HG03060 (cell line): ENCODE measurements around the gene IQCC.

Experiments
- ATAC-seq: cut with Tn5 transposase; IDR thresholded peaks from one replicate; pipeline ENCODE4 v1.9.1; 2021; ENCODE audit warnings: low read depth, moderate number of reproducible peaks; ENCODE audit not compliant: unreplicated experiment

IQCC gene

DNA sequence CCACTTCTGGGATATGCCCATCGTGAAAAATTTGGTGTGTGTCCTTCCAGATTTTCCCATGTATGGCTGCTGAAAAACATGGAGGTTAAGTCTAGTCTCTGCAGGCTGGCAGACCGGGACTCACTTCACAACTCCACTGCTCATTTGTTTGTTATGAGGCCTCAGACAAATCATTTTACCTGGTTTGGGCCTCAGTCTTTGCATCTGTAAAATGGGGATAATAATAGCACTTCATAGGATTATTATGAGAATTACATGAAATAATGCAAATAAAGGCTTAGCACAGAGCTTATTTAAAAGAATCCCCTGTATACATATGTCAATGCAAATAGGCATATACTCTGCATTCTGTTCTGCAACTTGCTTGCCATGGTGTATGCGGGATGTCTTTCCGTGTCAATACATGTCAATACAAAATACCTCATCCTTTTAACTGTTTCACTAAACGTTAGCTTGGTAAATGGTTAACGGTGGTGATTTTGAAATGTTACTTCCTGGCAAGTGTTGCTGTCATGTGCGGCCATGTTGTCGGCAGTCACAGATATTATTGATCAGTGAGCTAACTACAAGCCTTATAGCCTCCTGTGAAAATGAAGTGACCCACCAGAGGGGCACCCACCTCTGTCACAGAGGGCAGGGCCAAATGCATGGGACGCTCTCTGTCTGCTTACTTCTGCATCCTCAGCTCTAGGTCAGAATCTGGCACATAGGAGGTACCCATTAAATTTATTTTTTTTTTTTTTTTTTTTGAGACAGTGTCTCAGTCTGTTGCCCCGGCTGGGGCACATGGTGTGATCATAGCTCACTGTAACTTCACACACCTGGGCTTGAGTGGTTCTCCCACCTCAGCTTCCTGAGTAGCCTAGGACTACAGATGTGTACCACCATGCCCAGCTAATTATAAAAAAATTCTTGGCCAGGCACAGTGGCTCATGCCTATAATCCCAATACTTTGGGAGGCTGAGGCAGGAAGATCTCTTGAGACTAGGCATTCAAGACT lies 49.9 kb downstream of the IQCC start:
- no peak for ATAC-seq

DNA sequence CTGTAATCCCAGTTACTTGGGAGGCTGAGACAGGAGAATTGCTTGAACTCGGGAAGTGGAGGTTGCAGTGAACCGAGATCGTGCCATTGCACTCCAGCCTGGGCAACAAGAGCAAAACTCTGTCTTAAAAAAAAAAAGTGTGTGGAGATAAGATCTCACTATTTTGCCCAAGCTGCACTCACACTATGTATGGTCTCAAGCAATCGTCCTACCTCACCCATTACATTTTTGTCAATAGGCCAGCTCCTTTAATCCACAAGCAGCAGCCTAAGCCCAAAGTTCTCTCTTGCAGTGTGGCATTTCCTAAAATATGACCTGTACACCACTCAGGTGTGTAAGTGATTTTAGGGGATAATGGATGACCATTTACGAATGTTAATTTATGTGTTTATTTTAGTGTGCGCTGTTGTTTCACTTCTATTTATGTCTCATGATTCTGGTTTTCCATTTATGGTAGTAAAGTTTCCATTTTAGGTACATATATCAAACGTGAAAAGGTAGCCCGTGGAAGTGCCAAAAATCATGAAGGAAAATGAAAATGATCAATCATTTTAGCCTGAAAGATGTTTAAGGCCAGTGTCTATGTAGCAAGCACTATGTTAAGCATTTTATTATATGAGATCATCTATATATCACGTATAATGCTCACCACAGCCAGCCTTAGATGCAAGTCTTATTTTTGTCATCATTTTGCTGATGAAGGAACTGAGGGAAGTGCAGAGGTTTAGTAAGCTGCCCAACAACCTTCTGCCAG lies 51.2 kb downstream of the IQCC start:
- ATAC-seq = no peak

DNA sequence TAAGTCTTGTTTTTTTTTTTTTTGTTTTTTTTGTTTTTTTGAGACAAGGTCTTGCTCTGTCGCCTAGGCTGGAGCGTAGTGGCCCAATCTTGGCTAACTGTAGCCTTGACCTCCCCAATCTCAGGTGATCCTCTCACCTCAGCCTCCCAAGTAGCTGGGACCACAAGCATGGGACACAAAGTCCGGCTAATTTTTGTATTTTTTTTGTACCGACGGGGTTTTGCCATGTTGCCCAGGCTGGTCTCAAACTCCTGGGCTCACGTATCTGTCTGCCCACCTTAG lies 51.7 kb downstream of the IQCC start:
- ATAC-seq = no peak
